Right renal cortex interstitium (tissue), 3 donors: ENCODE results near the gene KIF26A. TPM values are rescaled to one million over a fixed set of nuclear protein-coding genes. Genes with fewer than 3 reads are reported as not detected.

Experiments used
- DNase-seq, 3 donors: peaks; one replicate each; pipeline ENCODE4 v3.0.0-alpha.2; 2013; ENCODE audit warnings: low read depth in 3 of 3, low spot score in 2 of 3
- polyA plus RNA-seq, 3 donors: library from polyadenylated mRNA; unstranded; fragments of 120-200 nt; gene quantifications; one replicate each; pipeline ENCODE4 v1.2.1, GENCODE V29; 2013; ENCODE audit not compliant: insufficient read length in 3 of 3

KIF26A gene
- polyA plus RNA-seq, 3 donors: 5.7 to 9.1 (median 9.1) TPM

DNA sequence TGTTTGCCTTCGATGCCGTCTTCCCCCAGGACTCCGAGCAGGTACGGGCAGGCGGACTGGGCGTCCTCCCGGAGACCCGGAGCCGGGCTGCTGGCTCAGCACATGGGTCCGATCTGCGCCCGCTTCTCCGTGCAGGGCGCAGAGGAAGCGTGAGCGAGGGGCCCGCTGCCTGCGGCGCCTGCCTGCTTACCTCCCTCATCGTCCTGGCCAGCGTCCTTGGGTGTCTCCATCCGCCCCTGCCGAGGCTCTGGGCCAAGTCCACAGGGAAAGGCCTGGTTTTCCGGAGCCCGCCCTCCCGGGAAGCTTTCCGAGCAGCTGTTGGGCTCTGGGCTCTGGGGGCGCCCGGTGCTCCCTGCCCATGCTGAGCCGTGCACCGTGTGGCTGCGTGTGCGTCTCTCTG lies 33.5 kb downstream of the KIF26A start:
- no peak for DNase-seq

DNA sequence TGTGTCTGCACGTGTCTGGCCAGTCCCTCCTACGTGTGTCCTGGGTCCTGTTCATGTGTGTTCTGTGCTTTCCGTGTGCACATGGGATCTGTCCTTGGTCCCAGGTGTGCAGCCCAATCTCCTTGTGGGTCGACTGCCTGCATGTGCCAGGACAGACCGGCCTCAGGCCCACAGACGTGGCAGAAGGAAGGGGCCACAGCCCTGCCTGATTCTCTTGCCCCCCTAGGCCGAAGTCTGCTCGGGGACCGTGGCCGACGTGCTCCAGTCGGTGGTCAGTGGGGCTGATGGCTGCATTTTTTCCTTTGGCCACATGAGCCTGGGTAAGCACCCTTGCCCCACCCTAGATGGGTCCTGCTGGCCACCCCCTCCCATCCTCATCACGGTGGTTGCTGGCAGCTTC lies 34.0 kb downstream of the KIF26A start:
- DNase-seq: no peak

GRCh38 chr14:104172880-104173279 lies 34.5 kb downstream of the KIF26A start:
- DNase-seq: no peak

DNA sequence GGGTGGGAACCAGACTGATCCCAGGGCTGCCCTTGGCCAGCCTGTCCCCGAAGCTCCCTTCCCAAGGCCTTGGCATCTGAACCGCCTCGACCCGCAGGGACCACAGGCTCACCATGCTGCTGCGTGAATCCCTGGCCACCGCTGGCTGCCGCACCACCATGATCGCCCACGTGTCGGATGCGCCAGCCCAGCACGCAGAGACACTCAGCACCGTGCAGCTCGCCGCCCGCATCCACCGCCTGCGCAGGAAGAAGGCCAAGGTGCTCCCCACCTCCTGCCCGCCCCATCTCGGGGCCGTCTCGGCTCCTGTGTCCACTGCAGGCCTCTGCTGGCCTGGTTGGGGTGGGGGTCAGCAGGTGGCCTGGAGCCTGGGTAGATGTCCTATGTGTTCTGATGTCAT lies 35.7 kb downstream of the KIF26A start:
- DNase-seq: no peak

- no peak for DNase-seq
Observed at GRCh38 chr14:104175041-104175440, 36.7 kb downstream of the KIF26A start.

GRCh38 chr14:104175811-104176210 lies 37.4 kb downstream of the KIF26A start:
- no peak for DNase-seq

DNA sequence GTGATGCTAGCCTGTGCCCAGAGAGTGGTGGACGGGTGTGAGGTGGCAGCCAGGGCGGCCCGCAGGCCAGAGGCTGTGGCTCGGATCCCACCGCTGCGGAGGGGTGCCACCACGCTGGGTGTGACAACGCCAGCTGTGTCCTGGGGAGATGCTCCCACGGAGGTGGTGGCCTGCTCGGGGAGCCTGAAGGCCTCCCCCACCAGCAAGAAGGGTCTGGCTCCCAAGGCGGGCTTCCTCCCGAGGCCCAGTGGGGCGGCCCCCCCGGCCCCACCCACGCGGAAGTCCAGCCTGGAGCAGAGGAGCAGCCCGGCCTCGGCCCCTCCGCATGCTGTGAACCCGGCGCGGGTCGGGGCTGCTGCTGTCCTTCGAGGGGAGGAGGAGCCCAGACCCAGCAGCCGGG lies 38.2 kb downstream of the KIF26A start:
- no peak for DNase-seq

- DNase-seq: no peak
Observed at GRCh38 chr14:104177411-104177810, 39.0 kb downstream of the KIF26A start.

DNA sequence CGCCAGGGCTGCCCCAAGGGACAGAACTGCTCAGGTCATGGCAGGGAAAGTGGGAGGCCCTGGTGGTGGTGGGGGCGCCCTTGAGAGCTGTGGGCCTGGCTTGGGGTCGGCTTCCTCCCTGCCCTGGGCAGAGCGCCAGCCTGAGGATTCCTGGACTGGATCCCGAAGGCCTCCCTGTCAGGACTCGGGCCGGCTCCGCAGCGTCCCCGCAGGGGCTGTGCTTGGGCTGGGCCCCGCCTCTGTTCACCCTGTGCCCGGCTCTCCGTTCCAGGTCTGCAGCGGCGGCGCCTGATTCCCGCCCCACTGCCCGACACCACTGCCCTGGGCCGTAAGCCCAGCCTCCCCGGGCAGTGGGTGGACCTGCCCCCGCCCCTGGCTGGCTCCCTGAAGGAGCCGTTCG lies 39.9 kb downstream of the KIF26A start:
- DNase-seq: no peak

GRCh38 chr14:104179126-104179525 lies 40.7 kb downstream of the KIF26A start:
- DNase-seq: no peak

- no peak for DNase-seq
Observed at GRCh38 chr14:104179564-104180129, 41.3 kb downstream of the KIF26A start.

- no peak for DNase-seq
Observed at GRCh38 chr14:104180561-104181165, 42.3 kb downstream of the KIF26A start.

GRCh38 chr14:104181761-104182530 lies 43.6 kb downstream of the KIF26A start:
- DNase-seq: no peak

DNA sequence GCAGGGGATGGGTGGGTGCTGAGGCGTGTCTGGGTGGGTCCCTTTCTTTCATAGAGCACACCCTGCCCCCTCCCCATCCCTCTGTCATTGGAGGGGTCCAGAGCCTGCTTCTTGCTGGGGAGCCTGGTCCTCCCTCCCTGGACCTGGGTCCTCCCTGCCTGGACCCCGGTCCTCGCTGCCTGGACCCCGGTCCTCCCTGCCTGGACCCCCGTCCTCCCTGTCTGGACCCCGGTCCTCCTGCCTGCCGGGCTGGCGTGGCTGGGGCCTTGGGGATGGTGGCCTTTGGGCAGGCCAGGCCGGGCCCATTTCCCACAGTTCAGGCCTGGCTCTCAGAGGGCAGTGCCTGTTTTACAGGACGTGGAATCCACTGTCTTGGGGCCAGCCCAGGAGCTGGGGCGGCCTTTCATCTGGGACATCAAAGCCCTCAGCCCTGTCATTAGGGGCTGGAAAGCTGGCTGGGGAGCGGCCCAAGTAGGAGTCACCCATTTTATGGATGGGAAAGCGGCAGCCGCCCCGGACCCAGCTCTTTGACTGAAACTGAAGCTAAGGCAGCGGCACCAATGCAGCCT lies 44.6 kb downstream of the KIF26A start:
- no peak for DNase-seq

GRCh38 chr14:104183796-104184195 lies 45.4 kb downstream of the KIF26A start:
- DNase-seq: no peak

- no peak for DNase-seq
Observed at GRCh38 chr14:104184506-104184905, 46.1 kb downstream of the KIF26A start.

GRCh38 chr14:104184911-104185499 lies 46.6 kb downstream of the KIF26A start:
- no peak for DNase-seq

- DNase-seq: no peak
Observed at GRCh38 chr14:104185916-104186495, 47.6 kb downstream of the KIF26A start.

DNA sequence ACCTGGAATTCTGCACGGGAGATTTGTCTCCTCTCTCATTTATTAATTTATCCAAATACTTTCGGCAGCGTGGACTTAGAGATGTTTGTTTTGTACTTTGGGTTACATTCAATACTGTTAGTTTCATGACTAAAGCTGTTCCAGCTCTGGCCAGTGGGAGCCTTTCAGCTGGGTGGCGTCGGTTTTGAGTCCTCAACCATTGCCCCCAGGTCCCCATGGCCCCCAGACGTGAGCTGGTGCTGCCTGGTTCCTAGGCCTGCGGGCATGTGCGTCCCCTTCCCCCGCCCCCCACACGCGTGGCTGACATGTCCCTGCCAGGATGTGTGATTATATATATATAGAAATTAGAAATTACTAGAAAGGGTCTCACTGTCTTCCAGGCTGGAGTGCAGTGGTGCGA lies 48.2 kb downstream of the KIF26A start:
- no peak for DNase-seq

- no peak for DNase-seq
Observed at GRCh38 chr14:104187121-104187889, 48.9 kb downstream of the KIF26A start.
